Measurements from ENCODE around the gene MAGI1.
"Not testable (repeated sequence)": the region's sequence is repeated elsewhere in the genome, so short reads cannot be mapped to it uniquely, and the experiment has no call there.

Gene MAGI1

GRCh38 chr3:65893631-65894030 is 145.1 kb downstream of the MAGI1 start:
- Histone ChIP-seq H3K4me2 (no peak overlapping the region), H3K4me3 (IDR thresholded peaks at IDR 0.05; ENCODE audit: insufficient read depth, low read depth, low read length) (no peak overlapping the region), H3K9ac (no peak overlapping the region), H2AFZ (ENCODE audit: low read depth) (no peak overlapping the region), H3K4me1 (ENCODE audit: low read depth, poor library complexity, severe bottlenecking) (peaks cover 23% of the 10 kb centered on the region), H3K79me2 (ENCODE audit: insufficient read depth, low read depth) (no peaks in the 10 kb centered on the region), H3K27me3 (ENCODE audit: insufficient read depth, low read depth) (no peaks in the 10 kb centered on the region), H4K20me1 (ENCODE audit: insufficient read depth) (no peaks in the 10 kb centered on the region), H3K27ac (no peak overlapping the region), H3K36me3 (ENCODE audit: insufficient read depth) (no peaks in the 10 kb centered on the region)
- no peak for TF ChIP-seq CTCF (conservative IDR thresholded peaks at IDR 0.05; ENCODE audit: low read depth, low read length)

- H4K20me1 ChIP-seq (ENCODE audit: insufficient read depth); H3K4me2 ChIP-seq; H3K27ac ChIP-seq; H3K4me3 ChIP-seq (IDR thresholded peaks at IDR 0.05; ENCODE audit: insufficient read depth, low read depth, low read length); H3K27me3 ChIP-seq (ENCODE audit: insufficient read depth, low read depth); H2AFZ ChIP-seq (ENCODE audit: low read depth); H3K9ac ChIP-seq; H3K79me2 ChIP-seq (ENCODE audit: insufficient read depth, low read depth); H3K36me3 ChIP-seq (ENCODE audit: insufficient read depth): not testable (repeated sequence)
- peaks cover 42% of the 10 kb centered on the region for H3K4me1 ChIP-seq (ENCODE audit: low read depth, poor library complexity, severe bottlenecking)
Observed at GRCh38 chr3:65891477-65891876, 147.2 kb downstream of the MAGI1 start.

GRCh38 chr3:65890328-65890727 is 148.4 kb downstream of the MAGI1 start:
- no peaks in the 10 kb centered on the region for H3K36me3 ChIP-seq (ENCODE audit: insufficient read depth)

GRCh38 chr3:65889707-65890099 is 149.0 kb downstream of the MAGI1 start:
- TF ChIP-seq CTCF (conservative IDR thresholded peaks at IDR 0.05; ENCODE audit: low read depth, low read length): no peak
- peak overlapping the region; percentile 84 for H3K4me2 ChIP-seq
- H3K4me3 ChIP-seq (IDR thresholded peaks at IDR 0.05; ENCODE audit: insufficient read depth, low read depth, low read length): no peak overlapping the region
- no peaks in the 10 kb centered on the region for H4K20me1 ChIP-seq (ENCODE audit: insufficient read depth)
- H3K36me3 ChIP-seq (ENCODE audit: insufficient read depth): no peaks in the 10 kb centered on the region
- H3K79me2 ChIP-seq (ENCODE audit: insufficient read depth, low read depth): 0 out of 2 replicates have a peak, but pooled peaks cover 7% of the 10 kb centered on the region
- peak overlapping the region; percentile 81 for H3K27ac ChIP-seq
- no peaks in the 10 kb centered on the region for H3K27me3 ChIP-seq (ENCODE audit: insufficient read depth, low read depth)
- H2AFZ ChIP-seq (ENCODE audit: low read depth): no peak overlapping the region
- peaks cover 42% of the 10 kb centered on the region for H3K4me1 ChIP-seq (ENCODE audit: low read depth, poor library complexity, severe bottlenecking)
- no peak overlapping the region for H3K9ac ChIP-seq

More at GRCh38 chr3:65890328-65890727, 148.4 kb downstream of the MAGI1 start:
- Histone ChIP-seq H2AFZ (ENCODE audit: low read depth) (no peak overlapping the region), H3K9ac (no peak overlapping the region), H3K4me2 (no peak overlapping the region), H3K79me2 (ENCODE audit: insufficient read depth, low read depth) (0 out of 2 replicates have a peak, but pooled peaks cover 7% of the 10 kb centered on the region), H3K4me3 (IDR thresholded peaks at IDR 0.05; ENCODE audit: insufficient read depth, low read depth, low read length) (no peak overlapping the region), H4K20me1 (ENCODE audit: insufficient read depth) (no peaks in the 10 kb centered on the region), H3K27ac (peak overlapping the region; percentile 81; the same call in 1 of the 2 replicates), H3K4me1 (ENCODE audit: low read depth, poor library complexity, severe bottlenecking) (peaks cover 42% of the 10 kb centered on the region), H3K27me3 (ENCODE audit: insufficient read depth, low read depth) (no peaks in the 10 kb centered on the region)
- no peak for TF ChIP-seq CTCF (conservative IDR thresholded peaks at IDR 0.05; ENCODE audit: low read depth, low read length)

GRCh38 chr3:65888980-65889706 is 149.6 kb downstream of the MAGI1 start:
- Histone ChIP-seq H3K27me3 (ENCODE audit: insufficient read depth, low read depth) (no peaks in the 10 kb centered on the region), H3K36me3 (ENCODE audit: insufficient read depth) (no peaks in the 10 kb centered on the region), H2AFZ (ENCODE audit: low read depth) (no peak overlapping the region), H3K9ac (peak overlapping the region; percentile 14; the same call in 1 of the 2 replicates), H4K20me1 (ENCODE audit: insufficient read depth) (no peaks in the 10 kb centered on the region), H3K27ac (peak overlapping the region; percentile 81), H3K4me3 (IDR thresholded peaks at IDR 0.05; ENCODE audit: insufficient read depth, low read depth, low read length) (no peak overlapping the region), H3K4me1 (ENCODE audit: low read depth, poor library complexity, severe bottlenecking) (peaks cover 42% of the 10 kb centered on the region), H3K4me2 (peak overlapping the region; percentile 84), H3K79me2 (ENCODE audit: insufficient read depth, low read depth) (0 out of 2 replicates have a peak, but pooled peaks cover 7% of the 10 kb centered on the region)
- no peak for TF ChIP-seq CTCF (conservative IDR thresholded peaks at IDR 0.05; ENCODE audit: low read depth, low read length)
